Lung (tissue), 12 donors: ENCODE measurements around the gene CPLANE2. TPM values are rescaled to one million over a fixed set of nuclear protein-coding genes. Genes with fewer than 3 reads are reported as not detected.

Source experiments
- ATAC-seq: fragments of 200-7000 bp; cut with Tn5 transposase; one replicate; pipeline ENCODE4 v1.9.1; 2020; ENCODE audit warnings: moderate number of reproducible peaks; ENCODE audit not compliant: insufficient read depth, low FRiP score
- DNase-seq, 3 donors: peaks; one replicate each; pipeline ENCODE4 v3.0.0-alpha.2; 2013 to 2017
- H3K27ac ChIP-seq, 2 donors: one replicate each; pipeline ENCODE4 v1.5.1; 2013; ENCODE audit warnings: mild to moderate bottlenecking in 2 of 2, moderate library complexity in 2 of 2, control low read depth in 1 of 2, inconsistent platforms in 1 of 2, low read depth in 1 of 2, low read length in 1 of 2
- H3K27me3 ChIP-seq, 3 donors: one replicate each; pipeline ENCODE4 v1.5.1; 2013; ENCODE audit warnings: low read length in 2 of 3; ENCODE audit not compliant: control insufficient read depth in 3 of 3, insufficient read depth in 3 of 3
- H3K36me3 ChIP-seq, 4 donors: one replicate each; pipeline ENCODE4 v1.5.1; 2013; ENCODE audit warnings: low read length in 4 of 4, mild to moderate bottlenecking in 1 of 4, moderate library complexity in 1 of 4; ENCODE audit not compliant: control insufficient read depth in 4 of 4, insufficient read depth in 4 of 4
- H3K4me1 ChIP-seq, 5 donors: one replicate each; pipeline ENCODE4 v1.5.1; 2013; ENCODE audit warnings: low read length in 5 of 5, mild to moderate bottlenecking in 2 of 5, moderate library complexity in 1 of 5; ENCODE audit not compliant: control insufficient read depth in 5 of 5, insufficient read depth in 5 of 5
- H3K4me3 ChIP-seq: one replicate; pipeline ENCODE4 v1.5.1; 2013; ENCODE audit warnings: mild to moderate bottlenecking, control low read depth, moderate library complexity
- H3K9ac ChIP-seq, 2 donors: one replicate each; pipeline ENCODE4 v1.5.1; 2013; ENCODE audit warnings: low read length in 2 of 2, control low read depth in 1 of 2; ENCODE audit not compliant: insufficient read depth in 1 of 2
- H3K9me3 ChIP-seq, 4 donors: one replicate each; pipeline ENCODE4 v1.5.1; 2013; ENCODE audit warnings: low read length in 3 of 4, mild to moderate bottlenecking in 1 of 4, moderate library complexity in 1 of 4; ENCODE audit not compliant: control insufficient read depth in 4 of 4, insufficient read depth in 3 of 4
- CTCF ChIP-seq: IDR thresholded peaks from 2 replicates; pipeline ENCODE4 v1.5.1; 2012; ENCODE audit warnings: mild to moderate bottlenecking; ENCODE audit errors: control extremely low read depth, extremely low read depth
- WGBS, 2 donors: extraction: QIAGEN DNeasy Blood & Tissue Kit; methylation state at CpG; one replicate each; pipeline ENCODE4 v1.1.7; 2013; 5-methylcytosine and 5-hydroxymethylcytosine counted together
- polyA plus RNA-seq, 2 donors: library from polyadenylated mRNA; stranded (reverse); fragments of 200-250 nt; gene quantifications; one replicate each; pipeline ENCODE4 v1.2.1, GENCODE V29; 2013
- total RNA-seq, 2 donors: library from RNA; depleted of rRNA in 1 of 2; stranded (reverse); fragments of >200 nt in 1 of 2; gene quantifications; one replicate each; pipeline ENCODE4 v1.2.1, GENCODE V29; 2014 to 2021
- donor health status: control.
- donor health status: control.
- donor health status: Bipolar disorder and iron deficiency.
- donor health status: healthy.
- donor health status: DM: yes; HTN: yes; CAD: no.

The CPLANE2 gene
- total and polyA plus RNA-seq, 4 donors = 4.5 to 13.7 (median 5.6) TPM

- H3K4me3 ChIP-seq = no peak overlapping the region
- H3K9me3 ChIP-seq = no peaks in the 10 kb centered on the region
- TF ChIP-seq CTCF = no peak
- WGBS, 2 donors = 64 to 70% methylated on average over 3 of the region's 3 CpGs
- peaks cover 0 to 34% (median 11%) of the 10 kb centered on the region in 5 donors for H3K4me1 ChIP-seq
- DNase-seq (no peak), ATAC-seq (no peak)
- H3K27me3 ChIP-seq = no peaks in the 10 kb centered on the region
- no peak overlapping the region for H3K9ac ChIP-seq
- H3K27ac ChIP-seq = no peak overlapping the region
- no peaks in the 10 kb centered on the region for H3K36me3 ChIP-seq
These were observed 24.0 kb downstream of the CPLANE2 start for GRCh38 chr1:16213013-16213412.

GRCh38 chr1:16212251-16212961 lies 24.6 kb downstream of the CPLANE2 start, which contains the start of gene ARHGEF19:
ARHGEF19 (minus strand) TSS chr1:16212652; CDS start chr1:16209054, 3,598 bp downstream.
- H3K36me3 ChIP-seq = no peaks in the 10 kb centered on the region
- H3K9ac ChIP-seq = no peak within 1 kb of the TSS
- no peaks in the 10 kb centered on the region for H3K9me3 ChIP-seq
- no peak for TF ChIP-seq CTCF
- no peaks in the 10 kb centered on the region for H3K27me3 ChIP-seq
- peak; percentile 73 to 90 (median 88) for DNase-seq
- H3K4me3 ChIP-seq = no peak within 1 kb of the TSS
- H3K4me1 ChIP-seq = peaks cover 0 to 31% (median 9%) of the 10 kb centered on the region in 5 donors
- 46 to 63% methylated on average over 14 of the region's 14 CpGs for WGBS, 2 donors
- peak within 1 kb of the TSS in 1 of 2 donors; percentile 7 for H3K27ac ChIP-seq
- no peak for ATAC-seq

GRCh38 chr1:16211824-16212223 lies 25.2 kb downstream of the CPLANE2 start:
- 76 to 88% methylated on average over 6 of the region's 6 CpGs for WGBS, 2 donors
- DNase-seq (no peak), ATAC-seq (no peak)
- H3K4me1 ChIP-seq = peaks cover 0 to 33% (median 6%) of the 10 kb centered on the region in 5 donors
- no peaks in the 10 kb centered on the region for H3K9me3 ChIP-seq
- no peaks in the 10 kb centered on the region for H3K36me3 ChIP-seq
- H3K4me3 ChIP-seq = no peak overlapping the region
- H3K27me3 ChIP-seq = no peaks in the 10 kb centered on the region
- H3K27ac ChIP-seq = peak overlapping the region in 1 of 2 donors; percentile 7
- no peak for TF ChIP-seq CTCF
- no peak overlapping the region for H3K9ac ChIP-seq
